ENCODE measurements around the gene MYPOP.

Gene MYPOP

DNA sequence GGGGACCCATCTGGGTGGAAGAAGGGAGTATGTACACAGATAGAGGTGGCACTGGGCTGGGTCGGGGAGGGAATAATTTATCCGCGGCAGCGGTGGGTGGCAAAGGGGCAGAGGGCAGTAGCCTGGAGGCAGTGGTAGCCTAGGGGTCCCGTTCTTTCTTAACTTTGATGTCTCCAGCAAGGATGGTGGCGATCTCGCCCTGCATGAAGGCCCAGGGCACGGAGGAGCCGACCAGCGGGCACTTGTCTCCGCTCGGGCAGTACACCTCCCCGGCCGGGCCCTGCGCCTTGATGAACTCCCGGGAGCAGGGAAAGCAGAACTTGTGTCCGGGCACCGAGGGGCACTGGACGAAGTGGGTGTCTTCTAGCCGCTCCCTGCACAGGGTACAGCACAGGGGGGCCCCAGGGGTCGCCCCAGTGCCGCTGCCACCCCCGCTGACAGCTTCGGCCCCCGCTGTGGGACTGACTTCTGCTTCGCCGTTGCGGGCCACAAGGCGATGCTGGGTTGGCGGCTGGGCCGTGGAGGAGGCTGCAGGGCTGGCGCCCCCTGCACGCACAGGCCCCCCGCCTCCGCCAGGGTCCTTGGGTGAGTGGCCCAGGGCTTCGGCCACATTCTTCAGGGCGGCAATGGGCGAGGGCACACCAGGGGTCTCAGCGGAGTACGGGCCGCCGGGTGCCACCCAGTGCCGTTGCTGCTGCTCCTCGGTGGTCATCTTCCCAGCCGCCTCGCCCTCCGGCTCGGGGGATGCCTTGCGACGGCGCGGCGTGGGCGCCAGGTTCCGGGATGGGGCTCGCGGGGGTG is 18.3 kb downstream of the MYPOP start:
- Histone ChIP-seq H3K36me3 (ENCODE audit: insufficient read depth, low read length) (no peaks in the 10 kb centered on the region), H3K4me1 (ENCODE audit: insufficient read depth, low read length, severe bottlenecking) (peaks cover 39% of the 10 kb centered on the region), H3K9ac (ENCODE audit: low read length) (peak overlapping the region; percentile 23; the same call in 1 of the 2 replicates), H2AFZ (ENCODE audit: low read length) (no peak overlapping the region), H3K27ac (ENCODE audit: low read depth, low read length, poor library complexity, severe bottlenecking) (no peak overlapping the region), H3K79me2 (ENCODE audit: insufficient read depth, low read length) (no peaks in the 10 kb centered on the region), H3K9me2 (ENCODE audit: low read depth, low read length) (no peaks in the 10 kb centered on the region), H3K9me3 (ENCODE audit: low read length) (no peaks in the 10 kb centered on the region), H4K20me1 (ENCODE audit: insufficient read depth, low read length) (no peaks in the 10 kb centered on the region), H3F3A (ENCODE audit: insufficient read depth, low read length) (no peaks in the 10 kb centered on the region), H3K4me2 (ENCODE audit: low read length) (peak overlapping the region; percentile 94), H3K4me3 (ENCODE audit: low read depth, low read length, poor library complexity, severe bottlenecking) (peak overlapping the region; percentile 41), H3K27me3 (ENCODE audit: insufficient read depth, low read length) (no peaks in the 10 kb centered on the region)
- no peak for TF ChIP-seq EZH2 (IDR thresholded peaks at IDR 0.05; ENCODE audit: borderline replicate concordance, low read length)
- no peak for TF ChIP-seq CTCF (IDR thresholded peaks at IDR 0.05; ENCODE audit: low read length)

- H4K20me1 ChIP-seq (ENCODE audit: insufficient read depth, low read length), result no peaks in the 10 kb centered on the region
- peak overlapping the region; percentile 99 for H3K4me2 ChIP-seq (ENCODE audit: low read length)
- H3K79me2 ChIP-seq (ENCODE audit: insufficient read depth, low read length), result no peaks in the 10 kb centered on the region
- no peaks in the 10 kb centered on the region for H3K27me3 ChIP-seq (ENCODE audit: insufficient read depth, low read length)
- TF ChIP-seq EZH2 (IDR thresholded peaks at IDR 0.05; ENCODE audit: borderline replicate concordance, low read length) (no peak), CTCF (IDR thresholded peaks at IDR 0.05; ENCODE audit: low read length) (no peak)
- H3K4me1 ChIP-seq (ENCODE audit: insufficient read depth, low read length, severe bottlenecking), result peaks cover 40% of the 10 kb centered on the region
- peak overlapping the region; percentile 23; the same call in 1 of the 2 replicates for H3K9ac ChIP-seq (ENCODE audit: low read length)
- peak overlapping the region; percentile 83 for H3K4me3 ChIP-seq (ENCODE audit: low read depth, low read length, poor library complexity, severe bottlenecking)
- no peaks in the 10 kb centered on the region for H3K9me2 ChIP-seq (ENCODE audit: low read depth, low read length)
- no peak overlapping the region for H2AFZ ChIP-seq (ENCODE audit: low read length)
- H3K36me3 ChIP-seq (ENCODE audit: insufficient read depth, low read length), result no peaks in the 10 kb centered on the region
- H3K27ac ChIP-seq (ENCODE audit: low read depth, low read length, poor library complexity, severe bottlenecking), result no peak overlapping the region
- no peaks in the 10 kb centered on the region for H3F3A ChIP-seq (ENCODE audit: insufficient read depth, low read length)
- no peaks in the 10 kb centered on the region for H3K9me3 ChIP-seq (ENCODE audit: low read length)
Observed at GRCh38 chr19:45883586-45883880, 18.9 kb downstream of the MYPOP start.

- peak overlapping the region; percentile 83 for H3K4me3 ChIP-seq (ENCODE audit: low read depth, low read length, poor library complexity, severe bottlenecking)
- H3K27me3 ChIP-seq (ENCODE audit: insufficient read depth, low read length), result no peaks in the 10 kb centered on the region
- peaks cover 41% of the 10 kb centered on the region for H3K4me1 ChIP-seq (ENCODE audit: insufficient read depth, low read length, severe bottlenecking)
- TF ChIP-seq CTCF (IDR thresholded peaks at IDR 0.05; ENCODE audit: low read length), result peak; percentile 100
- TF ChIP-seq EZH2 (IDR thresholded peaks at IDR 0.05; ENCODE audit: borderline replicate concordance, low read length), result no peak
- H3K36me3 ChIP-seq (ENCODE audit: insufficient read depth, low read length), result no peaks in the 10 kb centered on the region
- H3K4me2 ChIP-seq (ENCODE audit: low read length), result peak overlapping the region; percentile 99
- H3K9ac ChIP-seq (ENCODE audit: low read length), result peak overlapping the region; percentile 94
- no peaks in the 10 kb centered on the region for H3F3A ChIP-seq (ENCODE audit: insufficient read depth, low read length)
- no peaks in the 10 kb centered on the region for H3K9me2 ChIP-seq (ENCODE audit: low read depth, low read length)
- H2AFZ ChIP-seq (ENCODE audit: low read length), result no peak overlapping the region
- H3K9me3 ChIP-seq (ENCODE audit: low read length), result no peaks in the 10 kb centered on the region
- peak overlapping the region; percentile 18 for H3K27ac ChIP-seq (ENCODE audit: low read depth, low read length, poor library complexity, severe bottlenecking)
- no peaks in the 10 kb centered on the region for H3K79me2 ChIP-seq (ENCODE audit: insufficient read depth, low read length)
- no peaks in the 10 kb centered on the region for H4K20me1 ChIP-seq (ENCODE audit: insufficient read depth, low read length)
Observed at GRCh38 chr19:45882652-45883585, 19.5 kb downstream of the MYPOP start.

All from OCI-LY1 (cell line).